GM12878 (cell line): Measurements from ENCODE around the gene CCL25. TPM values are rescaled to one million over a fixed set of nuclear protein-coding genes. Genes with fewer than 3 reads are reported as not detected.

ENCODE experiments used
- ATAC-seq: fragments of 200-7000 bp; cut with Tn5 transposase; 3 replicates; pipeline ENCODE4 v1.9.1; 2020; ENCODE audit warnings: mild to moderate bottlenecking, moderate library complexity
- BruUV-seq: library from RNA; stranded (reverse); fragments of 400-500 nt; replicated peaks from 2 replicates; lab custom pipeline; 2021; lab: Mats Ljungman, UMichigan
- CTCF ChIA-PET: fragments of 300-600 bp; sonication (Branson Sonifier 250); formaldehyde crosslinking; extraction: SDS; loops from one replicate; lab custom pipeline; 2021; ENCODE audit warnings: inconsistent platforms; lab: Yijun Ruan, JAX
- POLR2A ChIA-PET: fragments of 350-600 bp; formaldehyde crosslinking; extraction: SDS; loops from one replicate; lab custom pipeline; 2021; ENCODE audit warnings: inconsistent platforms; lab: Charles Lee
- RAD21 ChIA-PET: fragments of 300-600 bp; sonication (Branson Sonifier 250); formaldehyde crosslinking; loops from one replicate; lab custom pipeline; 2023; ENCODE audit warnings: antibody characterized with exemption; ENCODE audit not compliant: unreplicated experiment; lab: Charles Lee
- SMC1A ChIA-PET: fragments of 300-600 bp; sonication (Branson Sonifier 250); formaldehyde crosslinking; loops from one replicate; lab custom pipeline; 2023; ENCODE audit not compliant: unreplicated experiment, uncharacterized antibody; lab: Charles Lee
- DNase-seq: peaks from one replicate; pipeline ENCODE4 v3.0.0-alpha.2; 2011; ENCODE audit warnings: low read depth, low spot score
- FAIRE-seq: peaks from 3 replicates; lab custom pipeline; 2011; peaks lifted over from hg19 to GRCh38; lab: Jason Lieb, UNC
- H2AFZ ChIP-seq: 2 replicates; pipeline ENCODE4 v1.6.0; 2011; ENCODE audit warnings: low read depth, low read length, control low read depth; ENCODE audit not compliant: control insufficient read depth
- H3K27ac ChIP-seq: 2 replicates; pipeline ENCODE4 v1.5.1; 2011; ENCODE audit warnings: control low read depth; ENCODE audit not compliant: control insufficient read depth, insufficient read depth
- H3K27me3 ChIP-seq, 2 experiments: replicated peaks in 1 of 2; 2 replicates each; pipeline versions ENCODE4 v1.6.0 to v1.6.1; 2011; ENCODE audit warnings: low read length in 1 of 2; ENCODE audit not compliant: control insufficient read depth in 2 of 2, insufficient read depth in 2 of 2
- H3K36me3 ChIP-seq, 2 experiments: 2 replicates each; pipeline ENCODE4 v1.5.1; 2011; ENCODE audit warnings: low read length in 1 of 2; ENCODE audit not compliant: control insufficient read depth in 2 of 2, insufficient read depth in 2 of 2
- H3K4me1 ChIP-seq: 2 replicates; pipeline ENCODE4 v1.6.1; 2011; ENCODE audit warnings: mild to moderate bottlenecking, low read length, moderate library complexity, mixed read lengths; ENCODE audit not compliant: control insufficient read depth, insufficient read depth
- H3K4me2 ChIP-seq: 2 replicates; pipeline ENCODE4 v1.6.0; 2011; ENCODE audit warnings: control low read depth; ENCODE audit not compliant: control insufficient read depth, insufficient read depth
- H3K4me3 ChIP-seq: fragments of 200-600 bp; sonication (generic); 2 replicates; pipeline ENCODE4 v1.5.1; 2016
- H3K79me2 ChIP-seq: 2 replicates; pipeline ENCODE4 v1.6.0; 2011; ENCODE audit warnings: low read length; ENCODE audit not compliant: control insufficient read depth, insufficient read depth
- H3K9ac ChIP-seq: 2 replicates; pipeline ENCODE4 v1.8.0; 2011; ENCODE audit warnings: low read length, control low read depth, mixed read lengths; ENCODE audit not compliant: control insufficient read depth, insufficient read depth
- H3K9me3 ChIP-seq: replicated peaks from 3 replicates; pipeline ENCODE4 v1.5.1; 2011; ENCODE audit warnings: mild to moderate bottlenecking, low read length; ENCODE audit not compliant: control insufficient read depth, insufficient read depth
- H4K20me1 ChIP-seq: 2 replicates; pipeline ENCODE4 v1.6.0; 2011; ENCODE audit not compliant: control insufficient read depth, insufficient read depth
- BCL11A ChIP-seq: IDR thresholded peaks from 2 replicates; pipeline ENCODE4 v1.6.1; 2011; ENCODE audit warnings: low read depth, low read length
- BHLHE40 ChIP-seq, 2 experiments: fragments of 450-650 bp in 1 of 2; IDR thresholded peaks; 2 replicates each; pipeline ENCODE4 v1.6.1; 2011 to 2017; ENCODE audit warnings: low read depth in 2 of 2, borderline replicate concordance in 1 of 2, improper control_type of control experiment in 1 of 2, low read length in 1 of 2, mild to moderate bottlenecking in 1 of 2
- CHD2 ChIP-seq: IDR thresholded peaks from 2 replicates; pipeline ENCODE4 v1.6.1; 2011; ENCODE audit warnings: low read depth, low read length, improper control_type of control experiment, borderline replicate concordance
- CHD4 ChIP-seq: fragments of 200-600 bp; sonication (generic); IDR thresholded peaks from 2 replicates; pipeline ENCODE4 v1.6.1; 2016; ENCODE audit warnings: mild to moderate bottlenecking
- CREB1 ChIP-seq: IDR thresholded peaks from 2 replicates; pipeline ENCODE4 v1.6.1; 2012; ENCODE audit warnings: low read depth, mild to moderate bottlenecking, inconsistent platforms
- EED ChIP-seq: sonication (generic); IDR thresholded peaks from 2 replicates; pipeline ENCODE4 v1.6.1; 2016; ENCODE audit warnings: antibody characterized with exemption, low read depth
- IRF4 ChIP-seq: IDR thresholded peaks from 2 replicates; pipeline ENCODE4 v1.6.1; 2011; ENCODE audit warnings: low read depth, low read length
- MTA3 ChIP-seq: IDR thresholded peaks from 2 replicates; pipeline ENCODE4 v1.6.1; 2012; ENCODE audit warnings: low read length, inconsistent platforms, borderline replicate concordance
- MXI1 ChIP-seq: fragments of 150-350 bp; IDR thresholded peaks from 2 replicates; pipeline ENCODE4 v1.6.1; 2011; ENCODE audit warnings: low read depth, mild to moderate bottlenecking, inconsistent platforms, low read length, improper control_type of control experiment
- RAD51 ChIP-seq: fragments of 450-650 bp; IDR thresholded peaks from 2 replicates; pipeline ENCODE4 v1.6.1; 2016; ENCODE audit warnings: moderate library complexity, mild to moderate bottlenecking, inconsistent platforms
- SMAD1 ChIP-seq: fragments of 450-650 bp; IDR thresholded peaks from 2 replicates; pipeline ENCODE4 v1.6.1; 2018; ENCODE audit warnings: mild to moderate bottlenecking, low read depth; ENCODE audit not compliant: partially characterized antibody
- SUZ12 ChIP-seq: fragments of 200-600 bp; sonication (generic); IDR thresholded peaks from one replicate; pipeline ENCODE4 v1.6.1; 2018; ENCODE audit warnings: antibody characterized with exemption, mild to moderate bottlenecking; ENCODE audit not compliant: unreplicated experiment
- ZNF217 ChIP-seq: fragments of 450-650 bp; IDR thresholded peaks from 2 replicates; pipeline ENCODE4 v1.6.1; 2017; ENCODE audit warnings: antibody characterized with exemption, mild to moderate bottlenecking
- ZZZ3 ChIP-seq: IDR thresholded peaks from 2 replicates; pipeline ENCODE4 v1.6.1; 2011; ENCODE audit warnings: low read depth; ENCODE audit not compliant: control insufficient read depth, insufficient read length
- WGBS: methylation state at CpG from one replicate; pipeline ENCODE4 v1.1.6; 2016; ENCODE audit warnings: low lambda C conversion rate; ENCODE audit not compliant: insufficient replicate concordance, insufficient coverage; ENCODE audit errors: missing lambda C conversion rate; 5-methylcytosine and 5-hydroxymethylcytosine counted together
- in situ Hi-C: fragments of 300-500 bp; cut with MboI; formaldehyde crosslinking; loops from 9 replicates; pipeline ENCODE4 v1.14.3; 2018; ENCODE audit warnings: mixed read lengths
- intact Hi-C: fragments of 100-400 bp; cut with micrococcal nuclease; formaldehyde crosslinking; loops from one replicate; pipeline ENCODE4 v1.14.2; 2022; ENCODE audit not compliant: unreplicated experiment
- polyA plus RNA-seq, 11 experiments: library from polyadenylated mRNA; depleted of rRNA in 4 of 11; unstranded in 6 of 11; stranded (reverse) in 5 of 11; fragments of >200 nt; fragmentation: Nextera tagmentation in 4 of 11; fragmentation: Illumina TruSeq in 1 of 11; extraction: Ambion mirVana in 4 of 11; extraction: Trizol in 1 of 11; gene quantifications; 1 replicate in 1 of 11; 2 replicates in 10 of 11; pipeline versions ENCODE4 v1.2.1 to v1.2.3, GENCODE V29; 2011 to 2016; ENCODE audit warnings: inconsistent platforms in 2 of 11, missing spikeins in 2 of 11, low read depth in 1 of 11
- total RNA-seq, 4 experiments: library from RNA; depleted of rRNA in 3 of 4; stranded (reverse); fragments of >200 nt in 3 of 4; fragmentation: Illumina TruSeq in 1 of 4; extraction: Trizol in 1 of 4; gene quantifications; 2 replicates each; pipeline versions ENCODE4 v1.2.1 to v1.2.3, GENCODE V29; 2013 to 2021
- TF ChIP-seq, protein P1 (sequence below): fragments of 450-650 bp; IDR thresholded peaks from 2 replicates; pipeline ENCODE4 v1.6.1; 2014; ENCODE audit warnings: mild to moderate bottlenecking
- TF ChIP-seq, protein P2 (sequence below): IDR thresholded peaks from 2 replicates; pipeline ENCODE4 v1.6.1; 2012; ENCODE audit warnings: low read length, inconsistent platforms
- TF ChIP-seq, protein P3 (sequence below): fragments of 450-650 bp; IDR thresholded peaks from 2 replicates; pipeline ENCODE4 v1.6.1; 2016; ENCODE audit warnings: mild to moderate bottlenecking
- TF ChIP-seq, protein P4 (sequence below): fragments of 450-650 bp; IDR thresholded peaks from 2 replicates; pipeline ENCODE4 v1.6.1; 2016; ENCODE audit warnings: mild to moderate bottlenecking

CCL25 gene
- total and polyA plus RNA-seq, 10 of the 15 experiments (the other 5 are each of a cell fraction or from before 2014, with no cell fraction given), result 0.53 to 12.0 (median 8.3) TPM

DNA sequence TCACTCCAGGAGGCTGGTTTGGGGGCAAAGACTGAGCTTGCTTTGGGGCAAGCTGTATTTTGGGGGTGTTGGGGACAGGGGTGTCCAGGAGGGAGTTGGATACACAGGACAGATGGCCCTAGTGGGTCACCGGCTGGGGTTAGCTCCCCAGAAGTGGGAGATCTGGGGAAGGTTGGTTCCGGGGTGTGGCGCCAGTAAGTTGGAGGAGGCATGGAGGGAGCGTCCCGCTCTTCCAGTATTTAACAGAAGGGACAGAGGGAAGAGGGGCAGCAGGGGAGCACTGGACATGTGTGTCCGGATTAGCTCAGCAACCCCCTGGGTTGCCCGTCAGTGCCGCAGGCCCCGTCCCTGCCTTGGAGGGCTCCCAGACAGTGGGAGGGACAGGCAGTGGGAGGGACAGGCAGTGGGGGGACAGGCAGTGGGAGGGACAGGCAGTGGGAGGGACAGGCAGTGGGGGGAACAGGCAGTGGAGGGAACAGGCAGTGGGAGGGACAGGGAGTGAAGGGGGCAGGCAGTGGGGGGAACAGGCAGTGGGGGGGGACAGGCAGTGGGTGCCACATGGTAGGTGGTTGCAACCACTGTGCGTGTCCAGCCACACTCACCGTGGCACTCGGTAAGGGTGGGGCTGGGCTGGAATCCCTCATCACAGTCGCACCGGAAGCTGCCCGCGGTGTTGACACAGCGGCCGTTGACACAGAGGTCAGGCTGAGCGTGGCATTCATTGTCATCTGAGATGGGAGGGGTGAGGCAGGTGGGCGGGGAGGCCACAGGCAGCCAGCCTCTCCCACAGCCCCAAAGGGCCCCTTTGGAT is 33.2 kb downstream of the CCL25 start:
- SMC1A ChIA-PET, result no interaction called here
- intact Hi-C loops (no loop called here), in situ Hi-C loops (no loop called here)
- no peaks in the 10 kb centered on the region; the same call in 1 of the 3 replicates for H3K9me3 ChIP-seq
- H3K9ac ChIP-seq, result no peak overlapping the region
- no peak for DNase-seq
- H3K4me3 ChIP-seq, result no peak overlapping the region
- CTCF ChIA-PET, result no interaction called here
- H3K27ac ChIP-seq, result no peak overlapping the region
- WGBS, result 66% methylated on average over 16 of the region's 20 CpGs
- no TSS peak for BruUV-seq
- no peak overlapping the region for H3K4me2 ChIP-seq
- no peaks in the 10 kb centered on the region for H3K4me1 ChIP-seq
- no peak overlapping the region for H2AFZ ChIP-seq
- FAIRE-seq, result no peak
- no peaks in the 10 kb centered on the region for H4K20me1 ChIP-seq
- H3K27me3 ChIP-seq, result no peaks in the 10 kb centered on the region
- ATAC-seq, result no peak
- H3K36me3 ChIP-seq, result no peaks in the 10 kb centered on the region
- POLR2A ChIA-PET, result no interaction called here
- no peaks in the 10 kb centered on the region for H3K79me2 ChIP-seq
- no peak for TF ChIP-seq IRF4
- TF ChIP-seq SMAD1, result no peak
- TF ChIP-seq SUZ12, result no peak
- no peak for TF ChIP-seq ZNF217
- TF ChIP-seq MXI1, result no peak
- TF ChIP-seq BHLHE40 (IDR thresholded peaks at IDR 0.05; ENCODE audit: borderline replicate concordance in 1 of 2, low read depth in 2 of 2, low read length in 1 of 2), result no peak
- no peak for TF ChIP-seq ZZZ3
- TF ChIP-seq EED, result no peak
- TF ChIP-seq, protein P1, sequence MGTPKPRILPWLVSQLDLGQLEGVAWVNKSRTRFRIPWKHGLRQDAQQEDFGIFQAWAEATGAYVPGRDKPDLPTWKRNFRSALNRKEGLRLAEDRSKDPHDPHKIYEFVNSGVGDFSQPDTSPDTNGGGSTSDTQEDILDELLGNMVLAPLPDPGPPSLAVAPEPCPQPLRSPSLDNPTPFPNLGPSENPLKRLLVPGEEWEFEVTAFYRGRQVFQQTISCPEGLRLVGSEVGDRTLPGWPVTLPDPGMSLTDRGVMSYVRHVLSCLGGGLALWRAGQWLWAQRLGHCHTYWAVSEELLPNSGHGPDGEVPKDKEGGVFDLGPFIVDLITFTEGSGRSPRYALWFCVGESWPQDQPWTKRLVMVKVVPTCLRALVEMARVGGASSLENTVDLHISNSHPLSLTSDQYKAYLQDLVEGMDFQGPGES, result no peak
- no peak for TF ChIP-seq RAD51
- TF ChIP-seq CHD2, result no peak
- TF ChIP-seq, protein P2, sequence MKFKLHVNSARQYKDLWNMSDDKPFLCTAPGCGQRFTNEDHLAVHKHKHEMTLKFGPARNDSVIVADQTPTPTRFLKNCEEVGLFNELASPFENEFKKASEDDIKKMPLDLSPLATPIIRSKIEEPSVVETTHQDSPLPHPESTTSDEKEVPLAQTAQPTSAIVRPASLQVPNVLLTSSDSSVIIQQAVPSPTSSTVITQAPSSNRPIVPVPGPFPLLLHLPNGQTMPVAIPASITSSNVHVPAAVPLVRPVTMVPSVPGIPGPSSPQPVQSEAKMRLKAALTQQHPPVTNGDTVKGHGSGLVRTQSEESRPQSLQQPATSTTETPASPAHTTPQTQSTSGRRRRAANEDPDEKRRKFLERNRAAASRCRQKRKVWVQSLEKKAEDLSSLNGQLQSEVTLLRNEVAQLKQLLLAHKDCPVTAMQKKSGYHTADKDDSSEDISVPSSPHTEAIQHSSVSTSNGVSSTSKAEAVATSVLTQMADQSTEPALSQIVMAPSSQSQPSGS, result no peak
- TF ChIP-seq CREB1, result no peak
- TF ChIP-seq BCL11A, result no peak
- TF ChIP-seq, protein P3, sequence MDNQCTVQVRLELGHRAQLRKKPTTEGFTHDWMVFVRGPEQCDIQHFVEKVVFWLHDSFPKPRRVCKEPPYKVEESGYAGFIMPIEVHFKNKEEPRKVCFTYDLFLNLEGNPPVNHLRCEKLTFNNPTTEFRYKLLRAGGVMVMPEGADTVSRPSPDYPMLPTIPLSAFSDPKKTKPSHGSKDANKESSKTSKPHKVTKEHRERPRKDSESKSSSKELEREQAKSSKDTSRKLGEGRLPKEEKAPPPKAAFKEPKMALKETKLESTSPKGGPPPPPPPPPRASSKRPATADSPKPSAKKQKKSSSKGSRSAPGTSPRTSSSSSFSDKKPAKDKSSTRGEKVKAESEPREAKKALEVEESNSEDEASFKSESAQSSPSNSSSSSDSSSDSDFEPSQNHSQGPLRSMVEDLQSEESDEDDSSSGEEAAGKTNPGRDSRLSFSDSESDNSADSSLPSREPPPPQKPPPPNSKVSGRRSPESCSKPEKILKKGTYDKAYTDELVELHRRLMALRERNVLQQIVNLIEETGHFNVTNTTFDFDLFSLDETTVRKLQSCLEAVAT, result no peak
- no peak for TF ChIP-seq CHD4
- TF ChIP-seq, protein P4, sequence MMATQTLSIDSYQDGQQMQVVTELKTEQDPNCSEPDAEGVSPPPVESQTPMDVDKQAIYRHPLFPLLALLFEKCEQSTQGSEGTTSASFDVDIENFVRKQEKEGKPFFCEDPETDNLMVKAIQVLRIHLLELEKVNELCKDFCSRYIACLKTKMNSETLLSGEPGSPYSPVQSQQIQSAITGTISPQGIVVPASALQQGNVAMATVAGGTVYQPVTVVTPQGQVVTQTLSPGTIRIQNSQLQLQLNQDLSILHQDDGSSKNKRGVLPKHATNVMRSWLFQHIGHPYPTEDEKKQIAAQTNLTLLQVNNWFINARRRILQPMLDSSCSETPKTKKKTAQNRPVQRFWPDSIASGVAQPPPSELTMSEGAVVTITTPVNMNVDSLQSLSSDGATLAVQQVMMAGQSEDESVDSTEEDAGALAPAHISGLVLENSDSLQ, result no peak
- no peak for TF ChIP-seq MTA3
- RAD21 ChIA-PET, result no interaction called here
